Panc1 (cell line): Measurements from ENCODE around the gene IGFBP7.

Experiments
- POLR2AphosphoS5 ChIP-seq: IDR thresholded peaks from 2 replicates; pipeline ENCODE4 v1.6.1; 2012; ENCODE audit warnings: mild to moderate bottlenecking, low read depth, low read length, moderate library complexity
- SIN3A ChIP-seq: IDR thresholded peaks from 2 replicates; pipeline ENCODE4 v1.6.1; 2012; ENCODE audit warnings: low read depth, mild to moderate bottlenecking, low read length, moderate library complexity, borderline replicate concordance; ENCODE audit not compliant: insufficient read depth
- TCF7L2 ChIP-seq: IDR thresholded peaks from 2 replicates; pipeline ENCODE4 v1.6.1; 2011; ENCODE audit warnings: mild to moderate bottlenecking, low read depth, low read length, inconsistent platforms
- TF ChIP-seq, protein P1 (sequence below): fragments of 450-650 bp; IDR thresholded peaks from 2 replicates; pipeline ENCODE4 v1.5.1; 2017; ENCODE audit warnings: mild to moderate bottlenecking
- TF ChIP-seq, protein P2 (sequence below), 2 experiments: IDR thresholded peaks; 2 replicates each; pipeline ENCODE4 v1.6.1; 2011 to 2012; ENCODE audit warnings: low read depth in 2 of 2, control low read depth in 1 of 2, low read length in 1 of 2, mild to moderate bottlenecking in 1 of 2, moderate library complexity in 1 of 2; ENCODE audit not compliant: insufficient read depth in 1 of 2

DNA sequence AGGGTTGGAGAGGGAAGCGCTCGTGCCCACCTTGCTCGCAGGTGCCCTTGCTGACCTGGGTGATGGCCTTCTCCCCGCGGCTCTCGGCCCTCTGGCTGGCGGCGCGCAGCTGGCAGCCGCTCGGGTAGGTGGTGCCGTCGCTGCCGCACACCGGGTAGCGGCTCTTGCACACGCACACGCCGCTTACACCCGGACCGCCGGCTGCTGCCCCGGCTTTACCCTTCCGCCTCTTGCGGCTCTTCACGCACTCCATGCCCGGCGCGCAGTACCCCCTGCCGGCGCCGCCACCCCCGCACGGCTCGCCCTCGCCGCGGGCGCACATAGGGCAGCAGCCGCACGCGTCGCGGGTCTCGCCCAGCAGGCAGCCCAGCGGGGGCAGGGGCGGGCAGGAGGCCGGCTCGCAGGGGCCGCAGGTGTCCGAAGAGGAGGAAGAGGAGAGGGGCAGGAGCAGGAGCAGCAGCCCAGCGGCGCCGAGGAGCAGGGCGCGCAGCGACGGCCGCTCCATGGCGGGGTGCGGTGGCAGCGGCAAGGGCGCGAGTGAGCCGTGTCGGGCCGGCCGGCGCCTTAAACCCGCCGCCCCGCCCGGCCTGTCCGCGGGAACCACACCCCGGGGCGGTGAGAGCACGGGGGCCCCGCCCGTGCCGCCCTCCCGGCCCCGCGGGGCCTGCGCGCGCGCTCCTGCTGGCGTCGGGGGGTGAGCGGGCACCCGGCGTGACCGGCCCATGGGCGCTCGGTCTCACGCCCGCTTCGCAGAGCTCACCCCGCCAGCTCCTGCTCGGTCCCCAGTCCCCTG is at the start of gene IGFBP7:
- TF ChIP-seq, protein P1, sequence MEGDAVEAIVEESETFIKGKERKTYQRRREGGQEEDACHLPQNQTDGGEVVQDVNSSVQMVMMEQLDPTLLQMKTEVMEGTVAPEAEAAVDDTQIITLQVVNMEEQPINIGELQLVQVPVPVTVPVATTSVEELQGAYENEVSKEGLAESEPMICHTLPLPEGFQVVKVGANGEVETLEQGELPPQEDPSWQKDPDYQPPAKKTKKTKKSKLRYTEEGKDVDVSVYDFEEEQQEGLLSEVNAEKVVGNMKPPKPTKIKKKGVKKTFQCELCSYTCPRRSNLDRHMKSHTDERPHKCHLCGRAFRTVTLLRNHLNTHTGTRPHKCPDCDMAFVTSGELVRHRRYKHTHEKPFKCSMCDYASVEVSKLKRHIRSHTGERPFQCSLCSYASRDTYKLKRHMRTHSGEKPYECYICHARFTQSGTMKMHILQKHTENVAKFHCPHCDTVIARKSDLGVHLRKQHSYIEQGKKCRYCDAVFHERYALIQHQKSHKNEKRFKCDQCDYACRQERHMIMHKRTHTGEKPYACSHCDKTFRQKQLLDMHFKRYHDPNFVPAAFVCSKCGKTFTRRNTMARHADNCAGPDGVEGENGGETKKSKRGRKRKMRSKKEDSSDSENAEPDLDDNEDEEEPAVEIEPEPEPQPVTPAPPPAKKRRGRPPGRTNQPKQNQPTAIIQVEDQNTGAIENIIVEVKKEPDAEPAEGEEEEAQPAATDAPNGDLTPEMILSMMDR: no peak
- TF ChIP-seq SIN3A (no peak), POLR2AphosphoS5 (no peak), TCF7L2 (no peak)
- TF ChIP-seq, protein P2, sequence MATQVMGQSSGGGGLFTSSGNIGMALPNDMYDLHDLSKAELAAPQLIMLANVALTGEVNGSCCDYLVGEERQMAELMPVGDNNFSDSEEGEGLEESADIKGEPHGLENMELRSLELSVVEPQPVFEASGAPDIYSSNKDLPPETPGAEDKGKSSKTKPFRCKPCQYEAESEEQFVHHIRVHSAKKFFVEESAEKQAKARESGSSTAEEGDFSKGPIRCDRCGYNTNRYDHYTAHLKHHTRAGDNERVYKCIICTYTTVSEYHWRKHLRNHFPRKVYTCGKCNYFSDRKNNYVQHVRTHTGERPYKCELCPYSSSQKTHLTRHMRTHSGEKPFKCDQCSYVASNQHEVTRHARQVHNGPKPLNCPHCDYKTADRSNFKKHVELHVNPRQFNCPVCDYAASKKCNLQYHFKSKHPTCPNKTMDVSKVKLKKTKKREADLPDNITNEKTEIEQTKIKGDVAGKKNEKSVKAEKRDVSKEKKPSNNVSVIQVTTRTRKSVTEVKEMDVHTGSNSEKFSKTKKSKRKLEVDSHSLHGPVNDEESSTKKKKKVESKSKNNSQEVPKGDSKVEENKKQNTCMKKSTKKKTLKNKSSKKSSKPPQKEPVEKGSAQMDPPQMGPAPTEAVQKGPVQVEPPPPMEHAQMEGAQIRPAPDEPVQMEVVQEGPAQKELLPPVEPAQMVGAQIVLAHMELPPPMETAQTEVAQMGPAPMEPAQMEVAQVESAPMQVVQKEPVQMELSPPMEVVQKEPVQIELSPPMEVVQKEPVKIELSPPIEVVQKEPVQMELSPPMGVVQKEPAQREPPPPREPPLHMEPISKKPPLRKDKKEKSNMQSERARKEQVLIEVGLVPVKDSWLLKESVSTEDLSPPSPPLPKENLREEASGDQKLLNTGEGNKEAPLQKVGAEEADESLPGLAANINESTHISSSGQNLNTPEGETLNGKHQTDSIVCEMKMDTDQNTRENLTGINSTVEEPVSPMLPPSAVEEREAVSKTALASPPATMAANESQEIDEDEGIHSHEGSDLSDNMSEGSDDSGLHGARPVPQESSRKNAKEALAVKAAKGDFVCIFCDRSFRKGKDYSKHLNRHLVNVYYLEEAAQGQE (IDR thresholded peaks at IDR 0.05; ENCODE audit: insufficient read depth in 1 of 2, low read depth in 2 of 2, low read length in 1 of 2): no peak
